Aorta (tissue), 5 donors: Measurements from ENCODE around the gene SAMM50. TPM values are rescaled to one million over a fixed set of nuclear protein-coding genes. Genes with fewer than 3 reads are reported as not detected.

Source experiments
- ATAC-seq: fragments of 200-7000 bp; cut with Tn5 transposase; one replicate; pipeline ENCODE4 v1.9.1; 2022; ENCODE audit warnings: moderate library complexity; ENCODE audit not compliant: low FRiP score
- DNase-seq, 2 donors: peaks; one replicate each; pipeline ENCODE4 v3.0.0-alpha.2; 2020
- H3K27ac ChIP-seq, 2 donors: one replicate each; pipeline ENCODE4 v1.5.1; 2013; ENCODE audit warnings: low read length in 2 of 2, mild to moderate bottlenecking in 2 of 2, moderate library complexity in 2 of 2, control low read depth in 1 of 2, inconsistent platforms in 1 of 2, low read depth in 1 of 2
- H3K27me3 ChIP-seq, 2 donors: one replicate each; pipeline ENCODE4 v1.6.1; 2013; ENCODE audit warnings: control low read depth in 1 of 2, low read length in 1 of 2, mild to moderate bottlenecking in 1 of 2, moderate library complexity in 1 of 2; ENCODE audit not compliant: insufficient read depth in 2 of 2, control insufficient read depth in 1 of 2
- H3K36me3 ChIP-seq, 2 donors: one replicate each; pipeline ENCODE4 v1.6.1; 2013; ENCODE audit warnings: control low read depth in 1 of 2, low read length in 1 of 2, mild to moderate bottlenecking in 1 of 2; ENCODE audit not compliant: insufficient read depth in 2 of 2, control insufficient read depth in 1 of 2
- H3K4me1 ChIP-seq, 2 donors: one replicate each; pipeline ENCODE4 v1.6.1; 2013; ENCODE audit warnings: low read length in 2 of 2, control low read depth in 1 of 2, mild to moderate bottlenecking in 1 of 2, moderate library complexity in 1 of 2; ENCODE audit not compliant: insufficient read depth in 2 of 2, control insufficient read depth in 1 of 2
- H3K4me3 ChIP-seq, 2 donors: one replicate each; pipeline ENCODE4 v1.5.1; 2013; ENCODE audit warnings: low read length in 2 of 2, control low read depth in 1 of 2, mild to moderate bottlenecking in 1 of 2
- H3K9me3 ChIP-seq: one replicate; pipeline ENCODE4 v1.6.1; 2013; ENCODE audit warnings: mild to moderate bottlenecking, low read length; ENCODE audit not compliant: control insufficient read depth
- WGBS, 2 donors: extraction: QIAGEN DNeasy Blood & Tissue Kit; methylation state at CpG; one replicate each; pipeline ENCODE4 v1.1.7; 2013; 5-methylcytosine and 5-hydroxymethylcytosine counted together
- intact Hi-C, 2 donors: fragments of 100-400 bp; cut with DNase I; formaldehyde crosslinking; loops; one replicate each; pipeline versions ENCODE4 v1.14.2 to v1.15.0; 2022
- polyA plus RNA-seq, 2 donors: library from polyadenylated mRNA; stranded (reverse); fragments of 200-250 nt; gene quantifications; one replicate each; pipeline ENCODE4 v1.2.3, GENCODE V29; 2013
- total RNA-seq, 2 donors: library from RNA; stranded (reverse); fragmentation: NEBNext Ultra II Directional; extraction: Animal tissue kit (Norgen Biotek cat#: 25700); gene quantifications; one replicate each; pipeline ENCODE4 v1.2.1, GENCODE V29; 2021
- donor health status: healthy with polysubstance abuse.
- donor health status: Bipolar disorder and iron deficiency.
- donor health status: DM: no; HTN: no; CAD: no.
- donor health status: DM: no; HTN: no; CAD: no.
- donor health status: DM: yes; HTN: yes; CAD: no.

The SAMM50 gene
- total and polyA plus RNA-seq, 4 donors = 20.9 to 29.7 (median 29.3) TPM

GRCh38 chr22:43953988-43954785, 1.1 kb upstream of the SAMM50 start:
- intact Hi-C loops = loop anchor here (10.0 kb wide), 2 partner anchors 61 to 139 kb away; partner anchors contain the start of gene EFCAB6 (in 1 of the 2)
- Histone ChIP-seq H3K27me3 (no peaks in the 10 kb centered on the region), H3K4me1 (peaks cover 0 to 3% of the 10 kb centered on the region in 2 donors), H3K36me3 (no peaks in the 10 kb centered on the region), H3K9me3 (no peaks in the 10 kb centered on the region), H3K27ac (no peak overlapping the region), H3K4me3 (peak overlapping the region in 1 of 2 donors; percentile 70)
- WGBS, 2 donors = 53 to 54% methylated on average over 7 of the region's 7 CpGs
- ATAC-seq (no peak), DNase-seq (no peak)

GRCh38 chr22:43955883-43956782, 891 bp downstream of the SAMM50 start:
- ATAC-seq (no peak), DNase-seq (no peak)
- no peaks in the 10 kb centered on the region for H3K9me3 ChIP-seq
- H3K4me1 ChIP-seq = peaks cover 0 to 3% of the 10 kb centered on the region in 2 donors
- H3K27me3 ChIP-seq = no peaks in the 10 kb centered on the region
- intact Hi-C loops = loop anchor here (10.0 kb wide), 2 partner anchors 59 to 141 kb away; partner anchors contain the start of gene EFCAB6 (in 1 of the 2)
- H3K27ac ChIP-seq = peak overlapping the region in 1 of 2 donors; percentile 7
- WGBS, 2 donors = 41 to 42% methylated on average over 17 of the region's 17 CpGs
- H3K36me3 ChIP-seq = no peaks in the 10 kb centered on the region
- peak overlapping the region; percentile 30 to 70 for H3K4me3 ChIP-seq

DNA sequence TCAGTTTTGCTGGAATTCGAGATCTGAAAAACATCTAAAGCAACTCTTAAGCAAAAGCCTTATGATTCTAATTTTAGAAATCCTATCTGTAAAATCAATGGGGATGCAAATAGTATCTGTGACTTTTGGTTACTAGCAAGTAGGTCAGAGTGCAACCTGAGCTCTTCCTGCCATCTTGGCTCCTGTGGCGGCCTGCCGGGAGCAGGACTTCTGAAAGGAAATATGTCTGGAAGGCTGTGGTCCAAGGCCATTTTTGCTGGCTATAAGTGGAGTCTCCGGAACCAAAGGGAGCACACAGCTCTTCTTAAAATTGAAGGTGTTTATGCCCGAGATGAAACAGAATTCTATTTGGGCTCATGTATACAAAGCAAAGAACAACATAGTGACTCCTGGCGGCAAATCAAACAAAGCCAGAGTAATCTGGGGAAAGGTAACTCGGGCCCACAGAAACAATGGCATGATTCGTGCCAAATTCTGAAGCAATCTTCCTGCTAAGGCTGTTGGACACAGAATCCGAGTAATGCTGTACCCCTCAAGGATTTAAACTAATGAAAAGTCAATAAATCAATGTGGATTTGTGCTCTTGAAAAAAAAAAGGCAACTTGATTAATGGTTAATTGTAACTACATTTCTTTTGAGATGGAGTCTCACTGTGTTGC, 1.7 kb downstream of the SAMM50 start:
- Histone ChIP-seq H3K9me3 (no peaks in the 10 kb centered on the region), H3K36me3 (no peaks in the 10 kb centered on the region), H3K27ac (no peak overlapping the region), H3K4me3 (no peak overlapping the region), H3K4me1 (peaks cover 0 to 3% of the 10 kb centered on the region in 2 donors), H3K27me3 (no peaks in the 10 kb centered on the region)
- DNase-seq (no peak), ATAC-seq (no peak)
- 86 to 87% methylated on average over 9 of the region's 9 CpGs for WGBS, 2 donors
- intact Hi-C loops = loop anchor here (10.0 kb wide), 2 partner anchors 58 to 142 kb away; partner anchors contain the start of gene EFCAB6 (in 1 of the 2)

DNA sequence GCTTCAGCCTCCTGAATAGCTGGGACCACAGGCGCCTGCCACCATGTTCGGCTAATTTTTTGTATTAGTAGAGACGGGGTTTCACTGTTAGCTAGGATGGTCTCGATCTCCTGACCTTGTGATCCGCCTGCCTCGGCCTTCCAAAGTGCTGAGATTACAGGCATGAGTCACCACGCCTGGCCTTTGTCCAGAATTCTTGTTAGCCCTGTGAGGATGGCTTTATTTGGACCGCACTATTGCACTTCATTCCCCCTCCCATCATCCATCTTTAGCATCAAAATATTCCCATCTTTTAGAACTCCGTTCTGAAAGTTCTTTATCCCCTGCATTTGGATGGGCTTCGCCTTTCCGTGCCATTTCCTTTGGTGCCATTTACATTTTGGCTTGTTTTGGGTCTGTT, 2.6 kb downstream of the SAMM50 start:
- 86 to 87% methylated on average over 11 of the region's 11 CpGs for WGBS, 2 donors
- no peak for DNase-seq
- Histone ChIP-seq H3K36me3 (no peaks in the 10 kb centered on the region), H3K4me1 (peaks cover 0 to 3% of the 10 kb centered on the region in 2 donors), H3K27me3 (no peaks in the 10 kb centered on the region), H3K9me3 (no peaks in the 10 kb centered on the region), H3K27ac (no peak overlapping the region), H3K4me3 (no peak overlapping the region)
- intact Hi-C loops = loop anchor here (10.0 kb wide), 2 partner anchors 57 to 143 kb away; partner anchors contain the start of gene EFCAB6 (in 1 of the 2)
- ATAC-seq = no peak

- 97% methylated on average over 10 of the region's 10 CpGs for WGBS, 2 donors
- H3K27ac ChIP-seq = no peak overlapping the region
- no peaks in the 10 kb centered on the region for H3K4me1 ChIP-seq
- ATAC-seq = no peak
- no peaks in the 10 kb centered on the region for H3K27me3 ChIP-seq
- no peak overlapping the region for H3K4me3 ChIP-seq
- no peaks in the 10 kb centered on the region for H3K9me3 ChIP-seq
- no peak for DNase-seq
- peaks cover 0 to 17% of the 10 kb centered on the region in 2 donors for H3K36me3 ChIP-seq
- intact Hi-C loops = no loop called here
Measured at GRCh38 chr22:43964314-43964857, 9.1 kb downstream of the SAMM50 start.

DNA sequence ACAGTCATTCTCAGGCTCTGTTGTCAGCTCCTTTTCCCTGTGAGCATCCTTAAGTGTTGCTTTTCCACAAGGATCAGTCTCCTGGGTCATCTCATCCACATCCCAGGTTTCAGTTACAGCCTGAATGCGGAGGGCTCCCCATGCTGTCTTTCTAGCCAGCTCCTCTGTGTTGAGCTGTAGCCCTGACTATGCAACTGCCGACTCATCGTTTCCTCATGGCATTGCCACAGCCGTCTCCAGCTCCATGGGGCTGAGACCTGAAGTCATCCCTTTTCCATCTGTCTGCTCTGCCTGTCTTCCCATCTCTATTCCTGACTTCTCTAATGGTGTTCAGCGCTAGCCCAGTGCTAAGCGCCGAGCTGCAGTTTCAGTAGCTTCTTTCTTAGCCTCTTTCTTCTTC, 11.8 kb downstream of the SAMM50 start:
- Histone ChIP-seq H3K27ac (no peak overlapping the region), H3K4me3 (no peak overlapping the region), H3K36me3 (peaks cover 0 to 17% of the 10 kb centered on the region in 2 donors), H3K27me3 (no peaks in the 10 kb centered on the region), H3K9me3 (no peaks in the 10 kb centered on the region), H3K4me1 (no peaks in the 10 kb centered on the region)
- DNase-seq (no peak), ATAC-seq (no peak)
- intact Hi-C loops = no loop called here
- WGBS, 2 donors = 93% methylated on average over 7 of the region's 7 CpGs

- DNase-seq (peak in 1 of 2 donors; percentile 13), ATAC-seq (no peak)
- H3K9me3 ChIP-seq = no peaks in the 10 kb centered on the region
- H3K27me3 ChIP-seq = no peaks in the 10 kb centered on the region
- intact Hi-C loops = no loop called here
- H3K36me3 ChIP-seq = peaks cover 3 to 18% of the 10 kb centered on the region in 2 donors
- H3K4me3 ChIP-seq = no peak overlapping the region
- H3K27ac ChIP-seq = no peak overlapping the region
- H3K4me1 ChIP-seq = no peaks in the 10 kb centered on the region
- 96 to 99% methylated on average over 7 of the region's 7 CpGs for WGBS, 2 donors
Measured at GRCh38 chr22:43968614-43969013, 13.4 kb downstream of the SAMM50 start.
